IPS-18c (cell line): Measurements from ENCODE around the gene NTSR1.

Source experiments
- H3K4me3 ChIP-seq: 2 replicates; pipeline ENCODE4 v1.7.0; 2013; ENCODE audit warnings: low read depth, mild to moderate bottlenecking, low read length, moderate library complexity; ENCODE audit not compliant: insufficient read depth
- H3K9me3 ChIP-seq: one replicate; pipeline ENCODE4 v1.6.1; 2013; ENCODE audit warnings: mild to moderate bottlenecking, low read length, moderate library complexity; ENCODE audit not compliant: control insufficient read depth, insufficient read depth

Gene NTSR1

GRCh38 chr20:62688083-62688482 is 20.6 kb upstream of the NTSR1 start:
- H3K4me3 ChIP-seq, result no peak overlapping the region
- H3K9me3 ChIP-seq, result no peaks in the 10 kb centered on the region

GRCh38 chr20:62688855-62689460 is 19.7 kb upstream of the NTSR1 start:
- Histone ChIP-seq H3K4me3 (no peak overlapping the region), H3K9me3 (no peaks in the 10 kb centered on the region)

GRCh38 chr20:62689861-62690260 is 18.8 kb upstream of the NTSR1 start:
- no peak overlapping the region for H3K4me3 ChIP-seq
- H3K9me3 ChIP-seq, result no peaks in the 10 kb centered on the region

- Histone ChIP-seq H3K4me3 (no peak overlapping the region), H3K9me3 (no peaks in the 10 kb centered on the region)
Observed at GRCh38 chr20:62690261-62690820, 18.3 kb upstream of the NTSR1 start.

- Histone ChIP-seq H3K9me3 (no peaks in the 10 kb centered on the region), H3K4me3 (no peak overlapping the region)
Observed at GRCh38 chr20:62691487-62691886, 17.1 kb upstream of the NTSR1 start.

- Histone ChIP-seq H3K4me3 (no peak overlapping the region), H3K9me3 (no peaks in the 10 kb centered on the region)
Observed at GRCh38 chr20:62692176-62692575, 16.5 kb upstream of the NTSR1 start.

- H3K4me3 ChIP-seq, result no peak overlapping the region
- H3K9me3 ChIP-seq, result no peaks in the 10 kb centered on the region
Observed at GRCh38 chr20:62692801-62693523, 15.7 kb upstream of the NTSR1 start.

- no peaks in the 10 kb centered on the region for H3K9me3 ChIP-seq
Observed at GRCh38 chr20:62693524-62693922, 15.1 kb upstream of the NTSR1 start.

GRCh38 chr20:62694106-62694505 is 14.5 kb upstream of the NTSR1 start:
- H3K9me3 ChIP-seq, result no peaks in the 10 kb centered on the region
- no peak overlapping the region for H3K4me3 ChIP-seq

More at GRCh38 chr20:62693524-62693922, 15.1 kb upstream of the NTSR1 start:
- no peak overlapping the region for H3K4me3 ChIP-seq

- H3K4me3 ChIP-seq, result no peak overlapping the region
- H3K9me3 ChIP-seq, result no peaks in the 10 kb centered on the region
Observed at GRCh38 chr20:62694868-62695267, 13.8 kb upstream of the NTSR1 start.

GRCh38 chr20:62695448-62696414 is 12.9 kb upstream of the NTSR1 start:
- Histone ChIP-seq H3K4me3 (no peak overlapping the region), H3K9me3 (no peaks in the 10 kb centered on the region)

- no peaks in the 10 kb centered on the region for H3K9me3 ChIP-seq
- no peak overlapping the region for H3K4me3 ChIP-seq
Observed at GRCh38 chr20:62696434-62696957, 12.1 kb upstream of the NTSR1 start.

GRCh38 chr20:62696989-62697388 is 11.6 kb upstream of the NTSR1 start:
- Histone ChIP-seq H3K9me3 (no peaks in the 10 kb centered on the region), H3K4me3 (no peak overlapping the region)

GRCh38 chr20:62697468-62697912 is 11.1 kb upstream of the NTSR1 start:
- H3K4me3 ChIP-seq, result no peak overlapping the region

GRCh38 chr20:62698231-62698630 is 10.4 kb upstream of the NTSR1 start:
- H3K4me3 ChIP-seq, result no peak overlapping the region
- H3K9me3 ChIP-seq, result no peaks in the 10 kb centered on the region

More at GRCh38 chr20:62697468-62697912, 11.1 kb upstream of the NTSR1 start:
- H3K9me3 ChIP-seq, result no peaks in the 10 kb centered on the region

- Histone ChIP-seq H3K9me3 (no peaks in the 10 kb centered on the region), H3K4me3 (no peak overlapping the region)
Observed at GRCh38 chr20:62699296-62699695, 9.3 kb upstream of the NTSR1 start.

- Histone ChIP-seq H3K4me3 (no peak overlapping the region), H3K9me3 (no peaks in the 10 kb centered on the region)
Observed at GRCh38 chr20:62699741-62700140, 8.9 kb upstream of the NTSR1 start.
